WI38 (cell line): ENCODE results near the gene DNAJC15.
"Not testable (repeated sequence)": the region's sequence is repeated elsewhere in the genome, so short reads cannot be mapped to it uniquely, and the experiment has no call there.

Experiments used
- H3K4me3 ChIP-seq: 2 replicates; pipeline ENCODE4 v1.5.1; 2011; ENCODE audit warnings: low read depth, mild to moderate bottlenecking, control low read depth, low read length
- CTCF ChIP-seq: IDR thresholded peaks from 2 replicates; pipeline ENCODE4 v1.5.1; 2012; ENCODE audit warnings: low read depth, mild to moderate bottlenecking, control low read depth, low read length

DNAJC15 gene

GRCh38 chr13:43071824-43072223, 48.4 kb downstream of the DNAJC15 start:
- no peak for TF ChIP-seq CTCF
- no peak overlapping the region for H3K4me3 ChIP-seq

GRCh38 chr13:43072394-43072793, 49.0 kb downstream of the DNAJC15 start:
- no peak overlapping the region for H3K4me3 ChIP-seq
- TF ChIP-seq CTCF: no peak

GRCh38 chr13:43074824-43075510, 51.6 kb downstream of the DNAJC15 start:
- TF ChIP-seq CTCF: no peak
- no peak overlapping the region for H3K4me3 ChIP-seq

- H3K4me3 ChIP-seq: not testable (repeated sequence)
Observed at GRCh38 chr13:43075511-43075902, 52.1 kb downstream of the DNAJC15 start.

GRCh38 chr13:43077046-43077445, 53.7 kb downstream of the DNAJC15 start:
- no peak for TF ChIP-seq CTCF
- no peak overlapping the region for H3K4me3 ChIP-seq

- no peak for TF ChIP-seq CTCF
- H3K4me3 ChIP-seq: no peak overlapping the region
Observed at GRCh38 chr13:43077461-43077860, 54.1 kb downstream of the DNAJC15 start.

GRCh38 chr13:43077906-43078305, 54.5 kb downstream of the DNAJC15 start:
- no peak for TF ChIP-seq CTCF
- H3K4me3 ChIP-seq: no peak overlapping the region

GRCh38 chr13:43078399-43078798, 55.0 kb downstream of the DNAJC15 start:
- no peak overlapping the region for H3K4me3 ChIP-seq
- TF ChIP-seq CTCF: no peak
